PFSK-1 (cell line): ENCODE data around the gene HIGD1C.

Source experiments
- FOXP2 ChIP-seq: optimal IDR thresholded peaks from 2 replicates; pipeline ENCODE3; 2011; ENCODE audit warnings: borderline replicate concordance, control low read depth, inconsistent platforms; ENCODE audit not compliant: insufficient read depth; ENCODE audit errors: extremely low read length, extremely low read depth
- POLR2AphosphoS5 ChIP-seq: IDR thresholded peaks from 2 replicates; pipeline ENCODE4 v1.6.1; 2012; ENCODE audit warnings: low read depth, mild to moderate bottlenecking, control low read depth, low read length, moderate library complexity
- SIN3A ChIP-seq: IDR thresholded peaks from 2 replicates; pipeline ENCODE4 v1.6.1; 2012; ENCODE audit warnings: mild to moderate bottlenecking, low read length, moderate library complexity, borderline replicate concordance; ENCODE audit not compliant: insufficient read depth
- TAF1 ChIP-seq: IDR thresholded peaks from 2 replicates; pipeline ENCODE4 v1.6.1; 2012; ENCODE audit warnings: low read length, control low read depth, borderline replicate concordance; ENCODE audit not compliant: insufficient read depth
- TF ChIP-seq, protein P1 (sequence below), 2 experiments: IDR thresholded peaks; 2 replicates each; pipeline versions ENCODE4 v1.6.1 to v1.8.0; 2011 to 2012; ENCODE audit warnings: low read depth in 2 of 2, low read length in 2 of 2, control low read depth in 1 of 2, inconsistent platforms in 1 of 2, mild to moderate bottlenecking in 1 of 2, moderate library complexity in 1 of 2; ENCODE audit not compliant: insufficient read depth in 1 of 2

HIGD1C gene

DNA sequence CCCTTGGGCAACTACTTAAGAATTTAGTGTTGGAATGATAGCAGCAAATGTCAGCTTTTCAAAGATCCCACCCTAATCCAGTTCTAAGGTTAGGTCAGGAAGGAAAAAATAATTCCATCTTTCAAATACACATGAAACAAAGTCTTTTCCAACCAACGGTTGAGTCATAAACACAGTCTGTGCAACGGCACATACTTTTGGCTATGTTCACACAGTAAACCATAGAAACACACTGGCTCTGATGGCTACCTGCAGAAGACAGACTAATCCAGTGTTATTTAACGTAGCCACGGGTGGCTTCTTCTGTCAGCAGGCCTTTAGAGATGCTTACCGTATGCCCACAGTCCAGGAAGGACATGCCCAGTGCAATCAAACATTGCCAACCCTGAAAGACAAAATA lies 35.7 kb downstream of the HIGD1C start:
- TF ChIP-seq SIN3A: no peak
- no peak for TF ChIP-seq POLR2AphosphoS5
- TF ChIP-seq, protein P1, sequence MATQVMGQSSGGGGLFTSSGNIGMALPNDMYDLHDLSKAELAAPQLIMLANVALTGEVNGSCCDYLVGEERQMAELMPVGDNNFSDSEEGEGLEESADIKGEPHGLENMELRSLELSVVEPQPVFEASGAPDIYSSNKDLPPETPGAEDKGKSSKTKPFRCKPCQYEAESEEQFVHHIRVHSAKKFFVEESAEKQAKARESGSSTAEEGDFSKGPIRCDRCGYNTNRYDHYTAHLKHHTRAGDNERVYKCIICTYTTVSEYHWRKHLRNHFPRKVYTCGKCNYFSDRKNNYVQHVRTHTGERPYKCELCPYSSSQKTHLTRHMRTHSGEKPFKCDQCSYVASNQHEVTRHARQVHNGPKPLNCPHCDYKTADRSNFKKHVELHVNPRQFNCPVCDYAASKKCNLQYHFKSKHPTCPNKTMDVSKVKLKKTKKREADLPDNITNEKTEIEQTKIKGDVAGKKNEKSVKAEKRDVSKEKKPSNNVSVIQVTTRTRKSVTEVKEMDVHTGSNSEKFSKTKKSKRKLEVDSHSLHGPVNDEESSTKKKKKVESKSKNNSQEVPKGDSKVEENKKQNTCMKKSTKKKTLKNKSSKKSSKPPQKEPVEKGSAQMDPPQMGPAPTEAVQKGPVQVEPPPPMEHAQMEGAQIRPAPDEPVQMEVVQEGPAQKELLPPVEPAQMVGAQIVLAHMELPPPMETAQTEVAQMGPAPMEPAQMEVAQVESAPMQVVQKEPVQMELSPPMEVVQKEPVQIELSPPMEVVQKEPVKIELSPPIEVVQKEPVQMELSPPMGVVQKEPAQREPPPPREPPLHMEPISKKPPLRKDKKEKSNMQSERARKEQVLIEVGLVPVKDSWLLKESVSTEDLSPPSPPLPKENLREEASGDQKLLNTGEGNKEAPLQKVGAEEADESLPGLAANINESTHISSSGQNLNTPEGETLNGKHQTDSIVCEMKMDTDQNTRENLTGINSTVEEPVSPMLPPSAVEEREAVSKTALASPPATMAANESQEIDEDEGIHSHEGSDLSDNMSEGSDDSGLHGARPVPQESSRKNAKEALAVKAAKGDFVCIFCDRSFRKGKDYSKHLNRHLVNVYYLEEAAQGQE (IDR thresholded peaks at IDR 0.05; ENCODE audit: insufficient read depth in 1 of 2, low read depth in 2 of 2, low read length in 2 of 2): no peak
- no peak for TF ChIP-seq TAF1
- TF ChIP-seq FOXP2: no peak

DNA sequence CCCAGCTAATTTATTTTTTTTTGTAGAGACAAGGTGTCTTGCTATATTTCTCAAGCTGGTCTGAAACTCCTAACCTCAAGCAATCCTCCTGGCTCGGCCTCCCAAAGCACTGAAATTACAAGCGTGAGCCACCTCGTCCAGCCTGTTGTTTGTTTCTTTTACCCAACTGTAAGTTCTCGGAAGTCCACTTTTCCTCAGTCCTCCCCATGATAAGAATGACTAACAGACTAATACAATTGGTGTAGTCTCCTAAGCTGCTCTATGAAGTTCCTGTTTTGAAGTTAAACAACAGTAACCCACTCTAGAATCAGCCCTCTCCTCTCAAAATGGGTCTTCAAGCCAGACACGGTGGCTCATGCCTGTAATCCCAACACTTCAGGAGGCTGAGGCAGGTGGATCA lies 36.5 kb downstream of the HIGD1C start:
- no peak for TF ChIP-seq POLR2AphosphoS5

DNA sequence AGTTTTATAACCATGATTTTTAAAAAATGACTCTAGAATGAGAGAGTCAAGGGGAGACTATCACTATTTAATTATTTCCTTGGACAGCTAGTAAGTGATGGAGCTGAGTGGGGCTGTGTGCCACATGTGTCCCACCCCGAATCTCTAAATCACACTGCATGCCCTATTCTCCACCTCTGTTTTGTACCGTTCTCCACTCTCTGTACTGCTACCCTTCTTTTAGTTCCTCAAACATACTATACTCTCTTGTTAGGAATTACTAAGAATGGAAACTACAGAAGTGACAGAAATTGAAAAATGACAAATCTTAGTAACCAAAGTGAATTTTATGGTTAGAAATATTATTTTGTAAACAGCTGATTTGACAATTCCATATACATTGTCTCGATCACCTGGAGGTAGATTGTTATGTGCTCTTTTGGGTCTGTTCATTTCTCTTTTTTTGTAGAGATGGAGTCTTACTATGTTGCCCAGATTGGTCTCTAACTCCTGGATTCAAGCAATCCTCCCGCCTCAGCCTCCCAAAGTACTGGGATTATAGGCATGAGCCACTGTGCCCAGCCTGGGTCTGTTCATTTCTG lies 37.9 kb downstream of the HIGD1C start:
- TF ChIP-seq, protein P1 (IDR thresholded peaks at IDR 0.05; ENCODE audit: insufficient read depth in 1 of 2, low read depth in 2 of 2, low read length in 2 of 2): no peak
- no peak for TF ChIP-seq TAF1
- TF ChIP-seq FOXP2: no peak
- no peak for TF ChIP-seq POLR2AphosphoS5
- TF ChIP-seq SIN3A: no peak

DNA sequence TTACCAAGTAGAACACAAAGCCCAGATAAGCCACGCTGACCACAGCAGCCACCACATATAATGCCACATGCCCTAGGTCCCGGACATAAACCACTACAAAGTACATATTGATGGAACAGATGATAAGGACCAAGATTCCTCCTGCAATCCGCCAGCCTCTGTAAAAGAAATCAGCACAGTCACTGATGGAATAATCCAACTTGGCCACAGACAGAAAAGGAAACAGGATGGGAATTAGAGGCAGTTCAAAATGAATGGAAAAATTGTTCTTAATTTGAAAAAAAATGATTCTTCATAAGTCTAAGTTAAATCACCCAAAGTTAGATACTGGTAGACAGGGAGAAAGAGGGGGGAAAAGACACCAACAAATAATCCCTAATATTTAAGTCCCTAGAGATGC lies 38.4 kb downstream of the HIGD1C start:
- TF ChIP-seq, protein P1 (IDR thresholded peaks at IDR 0.05; ENCODE audit: insufficient read depth in 1 of 2, low read depth in 2 of 2, low read length in 2 of 2): no peak
- TF ChIP-seq TAF1 (no peak), POLR2AphosphoS5 (no peak), SIN3A (no peak), FOXP2 (no peak)

DNA sequence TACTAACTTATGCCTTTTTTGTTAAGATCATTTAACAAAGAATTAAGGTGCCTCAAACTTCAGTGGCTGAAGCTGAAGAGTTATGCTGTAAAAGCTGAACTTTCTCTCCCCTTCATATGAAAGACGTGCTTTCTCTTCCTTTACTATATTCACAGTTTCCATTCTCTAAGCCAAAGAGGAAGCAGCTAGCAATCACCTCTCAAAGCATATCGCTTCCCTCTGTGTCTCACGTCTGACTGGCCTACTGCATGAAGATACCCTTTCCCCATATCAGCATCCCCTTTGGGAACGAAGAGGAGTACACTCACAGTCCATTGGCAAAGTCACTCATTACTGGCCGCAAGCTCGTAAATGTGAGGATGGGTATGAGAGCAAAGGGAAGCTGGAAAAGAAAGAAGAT lies 38.9 kb downstream of the HIGD1C start:
- TF ChIP-seq TAF1 (no peak), FOXP2 (no peak)

DNA sequence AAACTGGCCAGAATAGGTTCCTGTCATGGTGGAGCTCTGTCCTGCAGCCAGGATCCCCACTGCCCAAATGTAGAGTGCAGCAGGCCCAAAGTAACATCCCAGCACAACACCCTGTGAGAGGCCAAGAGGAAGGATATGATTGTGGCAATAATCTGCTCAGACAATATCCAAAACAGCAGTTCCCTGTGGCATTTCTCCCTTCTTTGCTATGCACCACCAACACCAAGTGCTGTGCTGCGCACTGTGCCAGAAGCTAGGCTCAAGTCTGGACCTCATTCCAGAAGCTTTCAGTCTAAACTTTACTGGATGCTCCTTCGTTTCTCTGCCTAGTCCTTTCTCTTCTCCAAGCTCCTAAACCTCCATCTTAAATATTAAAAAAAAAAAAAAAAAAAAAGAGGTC lies 40.5 kb downstream of the HIGD1C start:
- TF ChIP-seq FOXP2 (no peak), SIN3A (no peak)

DNA sequence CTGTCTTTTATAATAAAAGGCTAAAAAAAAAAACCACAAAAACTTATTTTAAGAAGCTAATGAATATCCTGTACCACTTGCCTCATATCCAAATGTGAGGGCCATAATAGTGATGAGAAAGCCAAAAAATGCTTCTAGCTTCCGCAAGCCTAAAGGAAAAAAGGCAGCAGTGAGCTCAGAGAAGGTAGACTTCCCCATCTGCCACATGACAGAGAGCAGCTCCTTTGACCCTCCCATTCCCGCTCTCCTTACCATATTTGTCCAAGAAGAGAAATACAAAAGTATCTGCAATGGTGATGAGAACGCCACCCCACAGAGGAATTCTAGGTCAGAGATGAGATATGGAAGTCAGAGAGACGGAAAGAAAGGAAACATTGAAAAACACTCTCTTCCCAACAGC lies 46.7 kb downstream of the HIGD1C start:
- TF ChIP-seq, protein P1 (IDR thresholded peaks at IDR 0.05; ENCODE audit: insufficient read depth in 1 of 2, low read depth in 2 of 2, low read length in 2 of 2): no peak
- TF ChIP-seq POLR2AphosphoS5 (no peak), FOXP2 (no peak), SIN3A (no peak), TAF1 (no peak)
